GM23338 (cell line): ENCODE measurements around the gene BMP8B.
"Not testable (repeated sequence)": the region's sequence is repeated elsewhere in the genome, so short reads cannot be mapped to it uniquely, and the experiment has no call there.

Source experiments
- CREB1 ChIP-seq: fragments of 250-450 bp; sonication (Bioruptor Pico); IDR thresholded peaks from 2 replicates; pipeline ENCODE4 v1.5.0; 2020; ENCODE audit warnings: low read depth, mild to moderate bottlenecking, moderate library complexity
- EZH2 ChIP-seq: fragments of 200-600 bp; sonication (generic); IDR thresholded peaks from one replicate; pipeline ENCODE4 v1.8.0; 2017; ENCODE audit warnings: antibody characterized with exemption, mild to moderate bottlenecking, low read depth; ENCODE audit not compliant: unreplicated experiment
- EZH2phosphoT487 ChIP-seq: fragments of 200-600 bp; sonication (generic); IDR thresholded peaks from one replicate; pipeline ENCODE4 v1.8.1; 2018; ENCODE audit warnings: antibody characterized with exemption; ENCODE audit not compliant: unreplicated experiment
- JUNB ChIP-seq: IDR thresholded peaks from one replicate; pipeline ENCODE4 v1.6.1; 2016; ENCODE audit warnings: antibody characterized with exemption; ENCODE audit not compliant: unreplicated experiment
- NANOG ChIP-seq: IDR thresholded peaks from 2 replicates; pipeline ENCODE4 v1.6.1; 2016; ENCODE audit warnings: antibody characterized with exemption, borderline replicate concordance
- POLR2AphosphoS5 ChIP-seq: IDR thresholded peaks from 2 replicates; pipeline ENCODE4 v1.6.1; 2016; ENCODE audit warnings: antibody characterized with exemption, low read depth
- ZNF331 ChIP-seq: fragments of 250-450 bp; sonication (Bioruptor Pico); IDR thresholded peaks from 2 replicates; pipeline ENCODE4 v1.5.0; 2020; ENCODE audit warnings: low read depth, mild to moderate bottlenecking, moderate library complexity
- TF ChIP-seq, protein P1 (sequence below), 2 experiments: fragments of 200-600 bp in 1 of 2; sonication (generic) in 1 of 2; conservative IDR thresholded peaks; 2 replicates each; pipeline versions ENCODE4 v1.5.1 to v1.6.1; 2016 to 2017; ENCODE audit warnings: antibody characterized with exemption in 2 of 2, low read depth in 2 of 2, mild to moderate bottlenecking in 2 of 2, moderate library complexity in 1 of 2
- TF ChIP-seq, protein P2 (sequence below): IDR thresholded peaks from one replicate; pipeline ENCODE4 v1.6.1; 2018; ENCODE audit warnings: antibody characterized with exemption; ENCODE audit not compliant: unreplicated experiment
- TF ChIP-seq, protein P3 (sequence below): IDR thresholded peaks from 2 replicates; pipeline ENCODE4 v1.6.1; 2016; ENCODE audit warnings: antibody characterized with exemption

DNA sequence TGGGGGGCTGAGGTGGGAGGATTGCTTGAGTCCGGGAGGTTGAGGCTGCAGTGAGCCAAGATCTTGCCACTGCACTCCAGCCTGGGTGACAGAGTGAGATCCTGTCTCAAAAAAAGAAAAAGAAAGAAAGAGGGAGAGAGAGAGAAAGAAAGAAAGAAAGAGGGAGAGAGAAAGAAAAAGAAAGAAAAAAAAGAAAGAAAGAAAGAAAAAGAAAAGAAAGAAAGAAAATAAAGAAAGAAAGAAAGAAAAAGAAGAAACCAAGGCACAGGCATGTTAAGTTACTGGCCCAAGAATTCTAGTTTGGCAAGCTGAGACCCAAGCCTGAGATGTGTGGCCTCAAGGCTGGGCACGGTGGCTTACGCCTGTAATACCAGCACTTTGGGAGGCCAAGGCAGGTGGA is 34.8 kb upstream of the BMP8B start:
- TF ChIP-seq EZH2phosphoT487; POLR2AphosphoS5; EZH2; JUNB; NANOG; CREB1; ZNF331 (CRISPR knock-in tag): not testable (repeated sequence)
- TF ChIP-seq, protein P1, sequence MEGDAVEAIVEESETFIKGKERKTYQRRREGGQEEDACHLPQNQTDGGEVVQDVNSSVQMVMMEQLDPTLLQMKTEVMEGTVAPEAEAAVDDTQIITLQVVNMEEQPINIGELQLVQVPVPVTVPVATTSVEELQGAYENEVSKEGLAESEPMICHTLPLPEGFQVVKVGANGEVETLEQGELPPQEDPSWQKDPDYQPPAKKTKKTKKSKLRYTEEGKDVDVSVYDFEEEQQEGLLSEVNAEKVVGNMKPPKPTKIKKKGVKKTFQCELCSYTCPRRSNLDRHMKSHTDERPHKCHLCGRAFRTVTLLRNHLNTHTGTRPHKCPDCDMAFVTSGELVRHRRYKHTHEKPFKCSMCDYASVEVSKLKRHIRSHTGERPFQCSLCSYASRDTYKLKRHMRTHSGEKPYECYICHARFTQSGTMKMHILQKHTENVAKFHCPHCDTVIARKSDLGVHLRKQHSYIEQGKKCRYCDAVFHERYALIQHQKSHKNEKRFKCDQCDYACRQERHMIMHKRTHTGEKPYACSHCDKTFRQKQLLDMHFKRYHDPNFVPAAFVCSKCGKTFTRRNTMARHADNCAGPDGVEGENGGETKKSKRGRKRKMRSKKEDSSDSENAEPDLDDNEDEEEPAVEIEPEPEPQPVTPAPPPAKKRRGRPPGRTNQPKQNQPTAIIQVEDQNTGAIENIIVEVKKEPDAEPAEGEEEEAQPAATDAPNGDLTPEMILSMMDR (conservative IDR thresholded peaks at IDR 0.05; ENCODE audit: low read depth in 2 of 2) = not testable (repeated sequence)
- TF ChIP-seq, protein P2, sequence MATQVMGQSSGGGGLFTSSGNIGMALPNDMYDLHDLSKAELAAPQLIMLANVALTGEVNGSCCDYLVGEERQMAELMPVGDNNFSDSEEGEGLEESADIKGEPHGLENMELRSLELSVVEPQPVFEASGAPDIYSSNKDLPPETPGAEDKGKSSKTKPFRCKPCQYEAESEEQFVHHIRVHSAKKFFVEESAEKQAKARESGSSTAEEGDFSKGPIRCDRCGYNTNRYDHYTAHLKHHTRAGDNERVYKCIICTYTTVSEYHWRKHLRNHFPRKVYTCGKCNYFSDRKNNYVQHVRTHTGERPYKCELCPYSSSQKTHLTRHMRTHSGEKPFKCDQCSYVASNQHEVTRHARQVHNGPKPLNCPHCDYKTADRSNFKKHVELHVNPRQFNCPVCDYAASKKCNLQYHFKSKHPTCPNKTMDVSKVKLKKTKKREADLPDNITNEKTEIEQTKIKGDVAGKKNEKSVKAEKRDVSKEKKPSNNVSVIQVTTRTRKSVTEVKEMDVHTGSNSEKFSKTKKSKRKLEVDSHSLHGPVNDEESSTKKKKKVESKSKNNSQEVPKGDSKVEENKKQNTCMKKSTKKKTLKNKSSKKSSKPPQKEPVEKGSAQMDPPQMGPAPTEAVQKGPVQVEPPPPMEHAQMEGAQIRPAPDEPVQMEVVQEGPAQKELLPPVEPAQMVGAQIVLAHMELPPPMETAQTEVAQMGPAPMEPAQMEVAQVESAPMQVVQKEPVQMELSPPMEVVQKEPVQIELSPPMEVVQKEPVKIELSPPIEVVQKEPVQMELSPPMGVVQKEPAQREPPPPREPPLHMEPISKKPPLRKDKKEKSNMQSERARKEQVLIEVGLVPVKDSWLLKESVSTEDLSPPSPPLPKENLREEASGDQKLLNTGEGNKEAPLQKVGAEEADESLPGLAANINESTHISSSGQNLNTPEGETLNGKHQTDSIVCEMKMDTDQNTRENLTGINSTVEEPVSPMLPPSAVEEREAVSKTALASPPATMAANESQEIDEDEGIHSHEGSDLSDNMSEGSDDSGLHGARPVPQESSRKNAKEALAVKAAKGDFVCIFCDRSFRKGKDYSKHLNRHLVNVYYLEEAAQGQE = not testable (repeated sequence)
- TF ChIP-seq, protein P3, sequence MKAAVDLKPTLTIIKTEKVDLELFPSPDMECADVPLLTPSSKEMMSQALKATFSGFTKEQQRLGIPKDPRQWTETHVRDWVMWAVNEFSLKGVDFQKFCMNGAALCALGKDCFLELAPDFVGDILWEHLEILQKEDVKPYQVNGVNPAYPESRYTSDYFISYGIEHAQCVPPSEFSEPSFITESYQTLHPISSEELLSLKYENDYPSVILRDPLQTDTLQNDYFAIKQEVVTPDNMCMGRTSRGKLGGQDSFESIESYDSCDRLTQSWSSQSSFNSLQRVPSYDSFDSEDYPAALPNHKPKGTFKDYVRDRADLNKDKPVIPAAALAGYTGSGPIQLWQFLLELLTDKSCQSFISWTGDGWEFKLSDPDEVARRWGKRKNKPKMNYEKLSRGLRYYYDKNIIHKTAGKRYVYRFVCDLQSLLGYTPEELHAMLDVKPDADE = not testable (repeated sequence)
